ENCODE data around the gene RPS6KA4.
"Not testable (repeated sequence)": the region's sequence is repeated elsewhere in the genome, so short reads cannot be mapped to it uniquely, and the experiment has no call there.

Gene RPS6KA4

GRCh38 chr11:64415286-64415685 is 56.3 kb downstream of the RPS6KA4 start:
- H3K36me3 ChIP-seq (ENCODE audit: insufficient read depth, low read length), result no peaks in the 10 kb centered on the region
- H3K27ac ChIP-seq (ENCODE audit: low read depth, low read length), result no peak overlapping the region
- no peak overlapping the region for H3K9ac ChIP-seq (ENCODE audit: low read depth, low read length)
- H3K4me1 ChIP-seq (ENCODE audit: insufficient read depth, low read length), result peaks cover 6% of the 10 kb centered on the region; the same call in 1 of the 2 replicates
- H3K4me3 ChIP-seq (ENCODE audit: low read length), result no peak overlapping the region
- no peaks in the 10 kb centered on the region for H3K9me3 ChIP-seq (ENCODE audit: insufficient read depth, low read depth, low read length)
- H3K27me3 ChIP-seq (ENCODE audit: insufficient read depth, low read length), result no peaks in the 10 kb centered on the region
- WGBS, result 51% methylated on average over 10 of the region's 10 CpGs

GRCh38 chr11:64415996-64416728 is 57.2 kb downstream of the RPS6KA4 start:
- no peak overlapping the region for H3K4me3 ChIP-seq (ENCODE audit: low read length)
- H3K4me1 ChIP-seq (ENCODE audit: insufficient read depth, low read length), result peaks cover 6% of the 10 kb centered on the region; the same call in 1 of the 2 replicates
- H3K27ac ChIP-seq (ENCODE audit: low read depth, low read length), result no peak overlapping the region
- 90% methylated on average over 9 of the region's 9 CpGs for WGBS
- no peak overlapping the region for H3K9ac ChIP-seq (ENCODE audit: low read depth, low read length)
- no peaks in the 10 kb centered on the region for H3K27me3 ChIP-seq (ENCODE audit: insufficient read depth, low read length)
- no peaks in the 10 kb centered on the region for H3K36me3 ChIP-seq (ENCODE audit: insufficient read depth, low read length)
- H3K9me3 ChIP-seq (ENCODE audit: insufficient read depth, low read depth, low read length), result peaks cover 3% of the 10 kb centered on the region; the same call in 1 of the 2 replicates

GRCh38 chr11:64418233-64418632 is 59.3 kb downstream of the RPS6KA4 start:
- WGBS, result 89% methylated on average over 7 of the region's 7 CpGs

GRCh38 chr11:64419257-64419790 is 60.4 kb downstream of the RPS6KA4 start:
- no peaks in the 10 kb centered on the region for H3K27me3 ChIP-seq (ENCODE audit: insufficient read depth, low read length)
- 93% methylated on average over 11 of the region's 11 CpGs for WGBS
- H3K36me3 ChIP-seq (ENCODE audit: insufficient read depth, low read length), result no peaks in the 10 kb centered on the region
- peaks cover 16% of the 10 kb centered on the region; the same call in 1 of the 2 replicates for H3K9me3 ChIP-seq (ENCODE audit: insufficient read depth, low read depth, low read length)
- H3K27ac ChIP-seq (ENCODE audit: low read depth, low read length), result no peak overlapping the region
- H3K4me3 ChIP-seq (ENCODE audit: low read length), result no peak overlapping the region
- H3K9ac ChIP-seq (ENCODE audit: low read depth, low read length), result no peak overlapping the region
- peaks cover 6% of the 10 kb centered on the region; the same call in 1 of the 2 replicates for H3K4me1 ChIP-seq (ENCODE audit: insufficient read depth, low read length)

More at GRCh38 chr11:64418233-64418632, 59.3 kb downstream of the RPS6KA4 start:
- H3K36me3 ChIP-seq (ENCODE audit: insufficient read depth, low read length); H3K4me3 ChIP-seq (ENCODE audit: low read length); H3K4me1 ChIP-seq (ENCODE audit: insufficient read depth, low read length); H3K9ac ChIP-seq (ENCODE audit: low read depth, low read length); H3K27me3 ChIP-seq (ENCODE audit: insufficient read depth, low read length); H3K27ac ChIP-seq (ENCODE audit: low read depth, low read length): not testable (repeated sequence)
- H3K9me3 ChIP-seq (ENCODE audit: insufficient read depth, low read depth, low read length), result peaks cover 16% of the 10 kb centered on the region; the same call in 1 of the 2 replicates

- WGBS, result 92% methylated on average over 8 of the region's 8 CpGs
- no peak overlapping the region for H3K4me3 ChIP-seq (ENCODE audit: low read length)
- no peak overlapping the region for H3K9ac ChIP-seq (ENCODE audit: low read depth, low read length)
- no peaks in the 10 kb centered on the region for H3K27me3 ChIP-seq (ENCODE audit: insufficient read depth, low read length)
- no peaks in the 10 kb centered on the region for H3K36me3 ChIP-seq (ENCODE audit: insufficient read depth, low read length)
- H3K4me1 ChIP-seq (ENCODE audit: insufficient read depth, low read length), result peaks cover 6% of the 10 kb centered on the region; the same call in 1 of the 2 replicates
- no peak overlapping the region for H3K27ac ChIP-seq (ENCODE audit: low read depth, low read length)
- H3K9me3 ChIP-seq (ENCODE audit: insufficient read depth, low read depth, low read length), result peaks cover 16% of the 10 kb centered on the region; the same call in 1 of the 2 replicates
These were observed 61.0 kb downstream of the RPS6KA4 start for GRCh38 chr11:64419818-64420485.
